SK-MEL-5 (cell line): Measurements from ENCODE around the gene MAP2K4. TPM values are rescaled to one million over a fixed set of nuclear protein-coding genes. Genes with fewer than 3 reads are reported as not detected.
"Not testable (repeated sequence)": the region's sequence is repeated elsewhere in the genome, so short reads cannot be mapped to it uniquely, and the experiment has no call there.

Experiments used
- DNase-seq: peaks from one replicate; pipeline ENCODE4 v3.0.0-alpha.2; 2016; ENCODE audit warnings: low read depth, low spot score
- in situ Hi-C: cut with HindIII; loops from 2 replicates; pipeline ENCODE4 v1.10.0; 2016; ENCODE audit warnings: low sequenced_read_pairs, high pct_unique_total_duplicates, low pct_unique_long_range_greater_than_20kb
- total RNA-seq: library from RNA; depleted of rRNA; stranded (reverse); fragments of >200 nt; shearing (Covaris generic); gene quantifications from 2 replicates; pipeline ENCODE4 v1.2.3, GENCODE V29; 2014

Gene MAP2K4
- total RNA-seq, 1 experiment from 2014 or later, result 28.2 TPM

GRCh38 chr17:12114686-12115418 lies 94.2 kb downstream of the MAP2K4 start:
- in situ Hi-C loops, result loop anchor here (10.0 kb wide), 1 partner anchor 50 kb away; no protein-coding TSS in a partner anchor
- DNase-seq, result no peak

GRCh38 chr17:12116143-12116542 lies 95.5 kb downstream of the MAP2K4 start:
- in situ Hi-C loops, result loop anchor here (10.0 kb wide), 1 partner anchor 51 kb away; no protein-coding TSS in a partner anchor
- DNase-seq, result no peak

GRCh38 chr17:12118617-12119016 lies 97.9 kb downstream of the MAP2K4 start:
- in situ Hi-C loops, result loop anchor here (10.0 kb wide), 1 partner anchor 54 kb away; no protein-coding TSS in a partner anchor
- DNase-seq, result no peak

DNA sequence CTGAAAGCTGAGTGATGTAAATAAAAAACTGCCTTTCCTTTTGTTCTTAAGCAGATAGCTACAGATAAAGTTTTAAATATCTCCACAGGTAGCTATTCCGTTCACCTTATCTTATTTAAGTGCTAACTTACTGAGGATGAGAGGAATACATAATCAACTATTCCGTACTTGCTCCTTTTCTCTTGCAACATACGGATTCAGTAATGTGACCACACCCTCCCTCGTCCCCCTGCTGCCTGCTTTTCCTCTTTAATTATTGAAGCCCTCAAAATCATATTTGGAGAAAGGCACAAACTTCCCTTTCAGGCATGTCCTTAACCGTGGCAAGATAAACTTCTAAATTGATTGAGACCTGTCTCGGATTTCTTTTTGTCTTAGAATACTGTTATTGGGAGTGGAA lies 101.4 kb downstream of the MAP2K4 start:
- in situ Hi-C loops, result no loop called here
- DNase-seq, result no peak

DNA sequence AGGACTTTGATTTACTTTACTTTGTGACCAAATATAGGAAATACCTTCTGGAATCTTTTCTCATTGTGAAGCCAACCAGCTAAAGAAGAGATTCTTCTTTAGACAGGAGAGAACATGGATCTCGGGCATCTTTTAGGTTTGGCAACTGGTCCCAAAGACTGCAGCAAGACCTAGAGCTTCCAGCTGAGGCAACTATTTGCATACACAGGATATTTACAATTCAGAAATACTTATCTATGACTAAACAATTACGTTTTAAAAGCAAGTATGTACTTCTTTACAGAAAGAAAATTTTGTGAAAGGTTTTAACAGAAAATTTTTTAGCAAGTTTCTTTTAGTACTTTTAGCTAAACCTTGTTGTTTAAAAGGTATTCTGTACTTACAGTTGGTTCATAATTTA lies 106.5 kb downstream of the MAP2K4 start:
- DNase-seq, result no peak
- in situ Hi-C loops, result no loop called here

DNA sequence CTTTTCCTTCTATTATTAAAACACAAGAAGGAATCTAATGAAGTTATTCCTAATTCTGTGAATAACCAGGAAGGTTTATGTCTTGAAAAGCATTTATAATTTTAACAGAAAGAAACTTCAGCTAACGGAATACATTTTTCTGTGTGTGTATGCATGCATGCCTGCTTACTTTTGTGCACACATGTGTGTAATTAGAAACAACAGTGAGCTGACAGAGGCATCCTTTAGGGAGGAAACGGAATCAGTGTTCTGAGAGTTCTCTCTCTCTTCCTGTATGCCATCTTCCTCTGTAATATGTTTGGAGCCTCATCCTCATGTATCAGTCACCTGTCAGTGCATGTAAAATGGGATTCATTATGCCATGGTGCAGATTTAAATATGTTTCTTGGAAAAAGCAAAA lies 107.0 kb downstream of the MAP2K4 start:
- no peak for DNase-seq
- in situ Hi-C loops, result no loop called here

- no peak for DNase-seq
- in situ Hi-C loops, result no loop called here
Observed at GRCh38 chr17:12128946-12129345, 108.3 kb downstream of the MAP2K4 start.

GRCh38 chr17:12133183-12133582 lies 112.5 kb downstream of the MAP2K4 start:
- in situ Hi-C loops, result no loop called here
- no peak for DNase-seq

DNA sequence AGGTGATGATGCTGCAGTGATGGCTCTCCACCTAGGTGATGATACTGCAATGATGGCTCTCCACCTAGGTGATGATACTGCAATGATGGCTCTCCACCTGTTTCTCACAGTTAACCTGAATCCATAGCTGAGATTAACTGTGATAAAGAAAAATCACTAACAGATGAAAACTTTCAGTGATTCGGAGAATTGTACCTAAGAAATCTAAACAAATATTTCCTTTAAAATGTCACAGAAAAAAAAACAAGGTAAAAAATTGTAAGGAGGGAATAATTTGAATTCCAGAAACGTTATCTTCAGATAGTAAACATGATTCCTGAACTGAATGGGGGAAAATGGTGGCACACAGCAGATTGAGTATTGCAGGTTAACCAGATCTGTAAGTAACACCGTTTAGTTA lies 113.4 kb downstream of the MAP2K4 start:
- in situ Hi-C loops, result no loop called here
- DNase-seq, result no peak

- DNase-seq, result no peak
- in situ Hi-C loops, result no loop called here
Observed at GRCh38 chr17:12134587-12134986, 113.9 kb downstream of the MAP2K4 start.

DNA sequence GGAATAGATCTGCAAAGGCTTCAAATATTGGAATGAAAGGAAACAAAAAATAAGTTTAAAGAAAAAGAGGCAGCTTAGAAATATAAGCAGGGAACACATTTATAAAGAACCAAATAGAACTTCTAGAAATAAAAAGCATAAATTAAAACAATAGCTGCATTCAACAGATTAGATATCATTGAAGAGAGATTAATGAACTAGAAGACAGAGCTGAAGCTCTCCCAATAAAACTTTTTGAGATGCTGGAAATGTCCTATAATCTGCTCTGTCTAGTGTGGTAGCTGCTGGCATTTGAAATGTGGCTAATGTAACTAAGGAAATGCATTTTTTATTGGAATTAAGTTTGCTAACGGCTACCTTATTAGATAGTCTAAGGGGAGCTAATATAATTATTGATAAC lies 115.6 kb downstream of the MAP2K4 start:
- no peak for DNase-seq
- in situ Hi-C loops, result no loop called here

DNA sequence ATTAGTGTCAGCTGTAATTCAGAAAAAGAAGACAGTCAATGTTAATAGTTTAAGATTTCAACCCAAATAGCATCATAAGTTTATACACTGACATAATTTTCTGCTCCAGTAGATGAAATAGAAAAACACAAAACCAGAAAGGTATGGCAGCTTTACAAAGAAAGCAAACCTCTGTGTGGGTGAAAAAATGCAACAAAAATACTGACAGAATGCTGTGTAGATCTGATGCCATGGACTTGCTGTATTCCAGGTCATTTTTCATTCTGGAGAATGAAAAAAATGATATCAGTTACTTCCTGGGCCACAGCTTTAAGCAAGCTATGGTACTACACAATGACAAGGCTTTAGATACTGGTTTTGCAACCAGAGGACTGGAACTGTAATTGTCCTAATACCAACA lies 116.0 kb downstream of the MAP2K4 start:
- in situ Hi-C loops, result no loop called here
- no peak for DNase-seq

- in situ Hi-C loops, result no loop called here
- no peak for DNase-seq
Observed at GRCh38 chr17:12137859-12138258, 117.2 kb downstream of the MAP2K4 start.

DNA sequence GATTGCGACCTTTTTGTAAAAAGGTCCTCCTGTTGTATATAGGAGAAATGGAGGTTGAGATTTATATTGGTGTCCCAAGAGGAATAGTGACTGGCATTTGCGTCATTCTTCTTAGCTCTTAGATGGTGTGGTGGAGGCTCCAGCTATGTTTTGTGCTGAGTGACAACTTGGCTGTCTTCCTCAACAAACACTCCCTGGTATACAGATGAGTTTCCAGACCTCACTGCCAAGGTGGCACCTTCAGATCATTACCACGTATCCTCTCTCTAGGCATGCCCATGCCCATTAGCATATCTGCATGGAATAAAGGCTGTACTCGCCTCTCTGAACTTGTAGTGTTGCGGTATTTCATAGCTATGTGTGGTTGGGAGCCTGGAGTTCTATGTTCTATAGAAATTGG lies 120.0 kb downstream of the MAP2K4 start:
- DNase-seq, result no peak
- in situ Hi-C loops, result no loop called here

- in situ Hi-C loops, DNase-seq: not testable (repeated sequence)
Observed at GRCh38 chr17:12162187-12162586, 141.5 kb downstream of the MAP2K4 start.

DNA sequence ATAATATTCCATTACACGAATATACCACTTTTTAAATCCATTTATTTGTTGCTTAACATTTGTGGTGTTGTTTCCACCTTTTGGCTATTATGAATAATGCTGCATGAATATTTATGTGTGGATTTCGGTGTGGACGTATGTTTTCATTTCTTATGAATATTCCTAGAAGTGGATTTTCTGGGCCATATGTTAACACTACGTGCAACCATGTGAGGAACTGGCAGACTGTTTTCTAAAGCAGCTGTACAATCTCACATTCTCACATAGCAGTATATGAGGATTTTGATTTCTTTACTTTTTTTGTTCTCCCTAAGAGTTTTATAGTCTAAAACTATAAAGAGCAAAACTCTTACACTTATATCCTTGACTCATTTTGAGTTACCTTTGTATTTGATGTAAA lies 143.4 kb downstream of the MAP2K4 start:
- in situ Hi-C loops, result no loop called here

DNA sequence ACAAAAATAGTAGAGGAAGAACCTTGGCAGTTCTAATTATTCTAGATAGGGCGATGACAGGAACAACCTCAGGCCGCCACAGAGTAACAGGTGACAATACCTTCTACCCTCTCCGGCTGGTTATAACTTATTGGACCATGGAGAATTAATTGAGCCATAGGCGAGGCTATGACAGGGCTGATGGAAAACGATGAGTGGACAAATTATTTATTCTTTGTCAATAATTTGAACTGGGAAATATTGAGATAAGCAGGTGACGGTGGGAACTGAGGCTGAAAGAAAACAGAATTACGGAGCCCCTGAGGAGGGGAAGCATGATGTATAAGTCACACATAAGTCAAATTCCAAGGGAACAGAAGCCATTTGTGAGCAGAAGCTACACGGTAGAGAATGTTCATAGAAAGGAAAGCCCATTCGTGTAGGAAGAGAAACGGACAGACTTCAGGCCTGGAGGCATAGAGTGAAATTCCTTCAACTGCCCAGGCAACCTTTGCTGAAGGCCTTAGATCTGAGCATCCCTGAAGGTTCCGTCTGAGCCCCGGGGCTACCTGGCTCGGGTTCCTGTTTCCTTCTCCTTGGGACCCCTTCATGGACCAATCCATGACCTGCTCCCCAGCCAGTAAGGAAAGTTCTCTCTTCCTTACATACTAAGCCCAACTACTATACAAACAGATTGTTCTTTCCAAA lies 158.1 kb downstream of the MAP2K4 start:
- in situ Hi-C loops, result no loop called here
- DNase-seq, result peak; percentile 2

More for the DNA sequence above, 143.4 kb downstream of the MAP2K4 start:
- no peak for DNase-seq

DNA sequence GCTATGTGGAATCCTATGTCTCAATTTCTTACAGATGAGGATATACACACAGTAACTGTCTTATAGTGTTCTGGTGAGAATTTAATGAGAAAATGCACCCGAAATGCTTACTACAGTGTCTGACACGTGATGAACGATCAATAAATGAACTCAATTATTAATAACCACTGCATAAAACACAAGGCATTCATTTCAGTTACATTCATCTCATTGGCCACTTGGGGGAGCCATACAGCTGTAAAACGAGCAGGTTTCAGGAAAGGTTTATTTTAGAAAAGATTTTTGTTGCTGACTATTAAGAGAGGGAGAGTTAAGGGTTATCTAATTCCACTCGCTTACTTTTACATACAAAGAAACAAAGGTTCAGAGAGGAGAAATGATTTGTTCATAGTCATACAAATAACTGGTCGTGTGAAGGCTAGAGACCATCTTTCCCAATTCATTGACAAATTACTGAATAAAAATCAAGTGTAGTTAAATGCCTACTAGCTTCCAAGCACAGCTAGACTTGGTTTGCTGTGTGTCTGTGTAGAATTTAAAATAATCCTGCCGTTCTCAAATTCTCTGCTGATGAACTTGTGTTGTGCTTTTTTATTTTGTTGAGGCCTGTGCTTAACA lies 160.1 kb downstream of the MAP2K4 start:
- in situ Hi-C loops, result no loop called here
- DNase-seq, result peak; percentile 65

DNA sequence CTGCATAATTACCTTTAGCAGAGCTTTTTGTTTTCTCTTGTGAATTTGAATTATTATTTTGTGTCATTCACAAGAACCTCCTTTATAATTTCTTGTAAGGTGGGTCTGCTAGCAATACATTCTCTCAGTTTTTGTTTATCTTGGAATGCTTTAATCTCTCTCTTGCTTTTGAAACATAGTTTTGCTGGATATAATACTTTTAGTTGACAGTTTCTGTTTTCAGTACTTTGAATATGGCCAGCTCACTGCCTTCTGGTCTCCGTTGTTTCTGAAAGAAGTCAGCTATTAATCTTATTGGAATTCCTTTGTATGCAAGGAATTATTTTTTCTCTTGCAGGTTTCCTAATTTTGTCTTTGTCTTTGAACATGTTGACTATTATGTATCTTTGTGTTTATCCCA lies 167.0 kb downstream of the MAP2K4 start:
- in situ Hi-C loops, result no loop called here

More for the DNA sequence above, 167.0 kb downstream of the MAP2K4 start:
- DNase-seq, result no peak
